HEK293 (cell line): ENCODE measurements around the gene KAT2B.

Experiments
- CTCF ChIA-PET: fragments of 350-600 bp; formaldehyde crosslinking; extraction: SDS; loops from one replicate; lab custom pipeline; 2021; ENCODE audit warnings: antibody characterized with exemption; lab: Yijun Ruan, JAX
- POLR2A ChIA-PET: fragments of 300-600 bp; formaldehyde crosslinking; extraction: SDS; loops from one replicate; lab custom pipeline; 2020; ENCODE audit warnings: antibody characterized with exemption, inconsistent platforms; lab: Yijun Ruan, JAX
- H3K27ac ChIP-seq: fragments of 200-500 bp; sonication (Bioruptor generic); 2 replicates; pipeline ENCODE4 v1.5.1; 2014; ENCODE audit warnings: low read depth, low read length, control low read depth, inconsistent platforms; ENCODE audit errors: extremely low read depth
- H3K36me3 ChIP-seq, 2 experiments: fragments of 200-500 bp in 1 of 2; sonication (Bioruptor generic) in 1 of 2; 1 replicate in 1 of 2; 2 replicates in 1 of 2; pipeline ENCODE4 v1.5.1; 2014 to 2017; ENCODE audit warnings: inconsistent platforms in 2 of 2, low read length in 2 of 2; ENCODE audit not compliant: control insufficient read depth in 2 of 2, insufficient read depth in 1 of 2
- H3K4me1 ChIP-seq: fragments of 200-500 bp; sonication (Bioruptor generic); 2 replicates; pipeline ENCODE4 v1.5.1; 2014; ENCODE audit warnings: mild to moderate bottlenecking, low read length, inconsistent platforms; ENCODE audit not compliant: control insufficient read depth, insufficient read depth
- H3K4me3 ChIP-seq: 2 replicates; pipeline ENCODE4 v1.5.1; 2011; ENCODE audit warnings: low read depth, mild to moderate bottlenecking, control low read depth, low read length, moderate library complexity
- H3K9me3 ChIP-seq: fragments of 200-500 bp; sonication (Bioruptor generic); 2 replicates; pipeline ENCODE4 v1.5.1; 2014; ENCODE audit warnings: low read depth, low read length, inconsistent platforms; ENCODE audit not compliant: control insufficient read depth, insufficient read depth
- GLIS1 ChIP-seq: fragments of 450-650 bp; formaldehyde crosslinking; IDR thresholded peaks from 2 replicates; pipeline ENCODE4 v1.5.1; 2016; ENCODE audit warnings: missing biosample characterization, missing genetic modification characterization
- GLIS2 ChIP-seq: fragments of 450-650 bp; formaldehyde crosslinking; IDR thresholded peaks from 2 replicates; pipeline ENCODE4 v1.5.1; 2016; ENCODE audit warnings: missing biosample characterization, missing genetic modification characterization
- PATZ1 ChIP-seq: fragments of 450-650 bp; formaldehyde crosslinking; IDR thresholded peaks from 2 replicates; pipeline ENCODE4 v1.5.1; 2016; ENCODE audit warnings: missing biosample characterization, missing genetic modification characterization
- SETDB1 ChIP-seq: IDR thresholded peaks from one replicate; pipeline ENCODE4 v1.6.1; 2017; ENCODE audit warnings: mild to moderate bottlenecking, low read length, moderate library complexity, mixed read lengths; ENCODE audit not compliant: insufficient read length
- ZBTB20 ChIP-seq: fragments of 450-650 bp; formaldehyde crosslinking; IDR thresholded peaks from 2 replicates; pipeline ENCODE4 v1.5.1; 2016; ENCODE audit warnings: missing biosample characterization, missing genetic modification characterization
- ZBTB44 ChIP-seq: fragments of 450-650 bp; IDR thresholded peaks from 2 replicates; pipeline ENCODE4 v1.5.1; 2018; ENCODE audit warnings: missing biosample characterization, mild to moderate bottlenecking, missing genetic modification characterization
- ZNF10 ChIP-seq: fragments of 450-650 bp; formaldehyde crosslinking; IDR thresholded peaks from 2 replicates; pipeline ENCODE4 v1.5.1; 2017; ENCODE audit warnings: missing biosample characterization, missing genetic modification characterization
- ZNF132 ChIP-seq: fragments of 450-650 bp; formaldehyde crosslinking; IDR thresholded peaks from 2 replicates; pipeline ENCODE4 v1.5.1; 2017; ENCODE audit warnings: missing biosample characterization, missing genetic modification characterization, borderline replicate concordance
- ZNF138 ChIP-seq: fragments of 450-650 bp; formaldehyde crosslinking; IDR thresholded peaks from 2 replicates; pipeline ENCODE4 v1.5.1; 2016; ENCODE audit warnings: missing biosample characterization, missing genetic modification characterization, borderline replicate concordance
- ZNF146 ChIP-seq: fragments of 450-650 bp; formaldehyde crosslinking; IDR thresholded peaks from 2 replicates; pipeline ENCODE4 v1.5.1; 2016; ENCODE audit warnings: missing biosample characterization, missing genetic modification characterization
- ZNF175 ChIP-seq: fragments of 450-650 bp; formaldehyde crosslinking; IDR thresholded peaks from 2 replicates; pipeline ENCODE4 v1.5.1; 2016; ENCODE audit warnings: missing biosample characterization, missing genetic modification characterization
- ZNF24 ChIP-seq: fragments of 450-650 bp; formaldehyde crosslinking; IDR thresholded peaks from 2 replicates; pipeline ENCODE4 v1.5.1; 2016; ENCODE audit warnings: missing biosample characterization, missing genetic modification characterization
- ZNF335 ChIP-seq: fragments of 450-650 bp; formaldehyde crosslinking; conservative IDR thresholded peaks from 2 replicates; pipeline ENCODE4 v1.5.1; 2016; ENCODE audit warnings: missing biosample characterization, missing genetic modification characterization
- ZNF354C ChIP-seq: fragments of 450-650 bp; formaldehyde crosslinking; IDR thresholded peaks from 2 replicates; pipeline ENCODE4 v1.5.1; 2016; ENCODE audit warnings: missing biosample characterization, missing genetic modification characterization, low read depth, borderline replicate concordance
- ZNF398 ChIP-seq: fragments of 450-650 bp; formaldehyde crosslinking; IDR thresholded peaks from 2 replicates; pipeline ENCODE4 v1.5.1; 2017; ENCODE audit warnings: missing biosample characterization, missing genetic modification characterization
- ZNF488 ChIP-seq: fragments of 450-650 bp; formaldehyde crosslinking; IDR thresholded peaks from 2 replicates; pipeline ENCODE4 v1.5.1; 2016; ENCODE audit warnings: missing biosample characterization, missing genetic modification characterization
- ZNF555 ChIP-seq: fragments of 450-650 bp; formaldehyde crosslinking; conservative IDR thresholded peaks from 2 replicates; pipeline ENCODE4 v1.5.1; 2017; ENCODE audit warnings: missing biosample characterization, mild to moderate bottlenecking, missing genetic modification characterization, inconsistent platforms
- ZNF585B ChIP-seq: fragments of 450-650 bp; formaldehyde crosslinking; IDR thresholded peaks from 2 replicates; pipeline ENCODE4 v1.5.1; 2016; ENCODE audit warnings: missing biosample characterization, missing genetic modification characterization
- ZNF623 ChIP-seq: fragments of 450-650 bp; formaldehyde crosslinking; IDR thresholded peaks from 2 replicates; pipeline ENCODE4 v1.5.1; 2016; ENCODE audit warnings: missing biosample characterization, missing genetic modification characterization
- ZNF670 ChIP-seq: fragments of 450-650 bp; formaldehyde crosslinking; IDR thresholded peaks from 2 replicates; pipeline ENCODE4 v1.5.1; 2016; ENCODE audit warnings: missing biosample characterization, missing genetic modification characterization, low read depth
- ZNF707 ChIP-seq: fragments of 450-650 bp; formaldehyde crosslinking; IDR thresholded peaks from 2 replicates; pipeline ENCODE4 v1.5.1; 2016; ENCODE audit warnings: missing biosample characterization, missing genetic modification characterization
- ZNF785 ChIP-seq: fragments of 450-650 bp; formaldehyde crosslinking; IDR thresholded peaks from 2 replicates; pipeline ENCODE4 v1.5.1; 2016; ENCODE audit warnings: missing biosample characterization, missing genetic modification characterization
- ZNF791 ChIP-seq: fragments of 450-650 bp; formaldehyde crosslinking; IDR thresholded peaks from 2 replicates; pipeline ENCODE4 v1.5.1; 2016; ENCODE audit warnings: missing biosample characterization, missing genetic modification characterization
- ZNF792 ChIP-seq: fragments of 450-650 bp; formaldehyde crosslinking; IDR thresholded peaks from 2 replicates; pipeline ENCODE4 v1.5.1; 2016; ENCODE audit warnings: missing biosample characterization, missing genetic modification characterization
- ZNF837 ChIP-seq: fragments of 450-650 bp; formaldehyde crosslinking; IDR thresholded peaks from 2 replicates; pipeline ENCODE4 v1.5.1; 2016; ENCODE audit warnings: missing biosample characterization, missing genetic modification characterization
- TF ChIP-seq, protein P1 (sequence below): fragments of 450-650 bp; formaldehyde crosslinking; conservative IDR thresholded peaks from 2 replicates; pipeline ENCODE4 v1.5.1; 2016; ENCODE audit warnings: low read depth, missing biosample characterization, missing genetic modification characterization
- TF ChIP-seq, protein P2 (sequence below): fragments of 450-650 bp; formaldehyde crosslinking; IDR thresholded peaks from 2 replicates; pipeline ENCODE4 v1.5.1; 2016; ENCODE audit warnings: missing biosample characterization, missing genetic modification characterization

KAT2B gene

DNA sequence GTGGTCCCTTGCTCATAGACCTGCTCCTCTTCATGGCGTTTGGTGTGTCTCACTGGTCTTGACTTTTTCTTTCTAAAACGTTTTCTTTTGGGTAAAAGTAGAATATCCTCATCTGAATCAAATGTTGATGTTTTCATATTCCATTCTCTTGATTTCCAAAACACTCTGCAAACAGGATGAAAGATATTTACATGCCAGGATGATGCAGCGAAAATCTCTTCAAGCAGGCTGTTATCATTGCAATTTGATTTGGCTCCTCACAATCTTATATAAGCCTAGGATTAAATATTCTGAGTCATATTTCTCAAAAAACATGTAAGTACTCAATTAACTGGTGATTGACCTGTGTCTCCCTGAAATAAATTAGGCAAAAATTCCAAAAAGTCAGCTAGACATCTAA is 38.3 kb upstream of the KAT2B start:
- Histone ChIP-seq H3K4me1 (no peaks in the 10 kb centered on the region), H3K9me3 (no peaks in the 10 kb centered on the region), H3K4me3 (no peak overlapping the region), H3K27ac (no peak overlapping the region), H3K36me3 (no peaks in the 10 kb centered on the region)
- CTCF ChIA-PET: no interaction called here
- TF ChIP-seq ZNF138 (tag by site-specific recombination): no peak
- no peak for TF ChIP-seq ZNF335 (tag by site-specific recombination)
- no peak for TF ChIP-seq ZNF132
- no peak for TF ChIP-seq ZNF555
- no peak for TF ChIP-seq ZNF670
- no peak for TF ChIP-seq ZNF623
- no peak for TF ChIP-seq ZNF837 (tag by site-specific recombination)
- TF ChIP-seq, protein P1, sequence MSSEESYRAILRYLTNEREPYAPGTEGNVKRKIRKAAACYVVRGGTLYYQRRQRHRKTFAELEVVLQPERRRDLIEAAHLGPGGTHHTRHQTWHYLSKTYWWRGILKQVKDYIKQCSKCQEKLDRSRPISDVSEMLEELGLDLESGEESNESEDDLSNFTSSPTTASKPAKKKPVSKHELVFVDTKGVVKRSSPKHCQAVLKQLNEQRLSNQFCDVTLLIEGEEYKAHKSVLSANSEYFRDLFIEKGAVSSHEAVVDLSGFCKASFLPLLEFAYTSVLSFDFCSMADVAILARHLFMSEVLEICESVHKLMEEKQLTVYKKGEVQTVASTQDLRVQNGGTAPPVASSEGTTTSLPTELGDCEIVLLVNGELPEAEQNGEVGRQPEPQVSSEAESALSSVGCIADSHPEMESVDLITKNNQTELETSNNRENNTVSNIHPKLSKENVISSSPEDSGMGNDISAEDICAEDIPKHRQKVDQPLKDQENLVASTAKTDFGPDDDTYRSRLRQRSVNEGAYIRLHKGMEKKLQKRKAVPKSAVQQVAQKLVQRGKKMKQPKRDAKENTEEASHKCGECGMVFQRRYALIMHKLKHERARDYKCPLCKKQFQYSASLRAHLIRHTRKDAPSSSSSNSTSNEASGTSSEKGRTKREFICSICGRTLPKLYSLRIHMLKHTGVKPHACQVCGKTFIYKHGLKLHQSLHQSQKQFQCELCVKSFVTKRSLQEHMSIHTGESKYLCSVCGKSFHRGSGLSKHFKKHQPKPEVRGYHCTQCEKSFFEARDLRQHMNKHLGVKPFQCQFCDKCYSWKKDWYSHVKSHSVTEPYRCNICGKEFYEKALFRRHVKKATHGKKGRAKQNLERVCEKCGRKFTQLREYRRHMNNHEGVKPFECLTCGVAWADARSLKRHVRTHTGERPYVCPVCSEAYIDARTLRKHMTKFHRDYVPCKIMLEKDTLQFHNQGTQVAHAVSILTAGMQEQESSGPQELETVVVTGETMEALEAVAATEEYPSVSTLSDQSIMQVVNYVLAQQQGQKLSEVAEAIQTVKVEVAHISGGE: no peak
- TF ChIP-seq, protein P2, sequence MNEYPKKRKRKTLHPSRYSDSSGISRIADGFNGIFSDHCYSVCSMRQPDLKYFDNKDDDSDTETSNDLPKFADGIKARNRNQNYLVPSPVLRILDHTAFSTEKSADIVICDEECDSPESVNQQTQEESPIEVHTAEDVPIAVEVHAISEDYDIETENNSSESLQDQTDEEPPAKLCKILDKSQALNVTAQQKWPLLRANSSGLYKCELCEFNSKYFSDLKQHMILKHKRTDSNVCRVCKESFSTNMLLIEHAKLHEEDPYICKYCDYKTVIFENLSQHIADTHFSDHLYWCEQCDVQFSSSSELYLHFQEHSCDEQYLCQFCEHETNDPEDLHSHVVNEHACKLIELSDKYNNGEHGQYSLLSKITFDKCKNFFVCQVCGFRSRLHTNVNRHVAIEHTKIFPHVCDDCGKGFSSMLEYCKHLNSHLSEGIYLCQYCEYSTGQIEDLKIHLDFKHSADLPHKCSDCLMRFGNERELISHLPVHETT (tag by site-specific recombination): no peak
- no peak for TF ChIP-seq ZNF354C (tag by site-specific recombination)
- TF ChIP-seq ZNF785 (tag by site-specific recombination): no peak
- TF ChIP-seq GLIS1 (tag by site-specific recombination): no peak
- TF ChIP-seq ZNF585B (tag by site-specific recombination): no peak
- TF ChIP-seq GLIS2 (tag by site-specific recombination): no peak
- no peak for TF ChIP-seq ZNF791 (tag by site-specific recombination)
- no peak for TF ChIP-seq ZNF10 (tag by site-specific recombination)
- no peak for TF ChIP-seq ZNF146 (tag by site-specific recombination)
- TF ChIP-seq ZNF792 (tag by site-specific recombination): no peak
- TF ChIP-seq PATZ1 (tag by site-specific recombination): no peak
- POLR2A ChIA-PET: no interaction called here

- CTCF ChIA-PET: no interaction called here
- POLR2A ChIA-PET: no interaction called here
- TF ChIP-seq ZNF707 (tag by site-specific recombination): no peak
- TF ChIP-seq SETDB1: no peak
- no peak for TF ChIP-seq ZNF670
- TF ChIP-seq ZNF175 (tag by site-specific recombination): no peak
- TF ChIP-seq ZBTB44 (tag by site-specific recombination): no peak
- TF ChIP-seq ZNF24 (tag by site-specific recombination): no peak
- no peak for TF ChIP-seq ZBTB20
- no peak for TF ChIP-seq ZNF488 (tag by site-specific recombination)
- TF ChIP-seq GLIS2 (tag by site-specific recombination): no peak
- TF ChIP-seq ZNF398 (tag by site-specific recombination): no peak
Measured at GRCh38 chr3:20007960-20008359, 32.3 kb upstream of the KAT2B start.

More at GRCh38 chr3:20007960-20008359, 32.3 kb upstream of the KAT2B start:
- no peaks in the 10 kb centered on the region for H3K9me3 ChIP-seq
- no peaks in the 10 kb centered on the region for H3K36me3 ChIP-seq
- no peak overlapping the region for H3K27ac ChIP-seq
- no peaks in the 10 kb centered on the region for H3K4me1 ChIP-seq
- no peak overlapping the region for H3K4me3 ChIP-seq
